Measurements from ENCODE around the gene ARL13B. TPM values are rescaled to one million over a fixed set of nuclear protein-coding genes. Genes with fewer than 3 reads are reported as not detected.

Gene ARL13B
- total and polyA plus RNA-seq, 2 of the 8 experiments (the other 6 are each of a cell fraction or from before 2014, with no cell fraction given) = 1.5 to 12.7 TPM

DNA sequence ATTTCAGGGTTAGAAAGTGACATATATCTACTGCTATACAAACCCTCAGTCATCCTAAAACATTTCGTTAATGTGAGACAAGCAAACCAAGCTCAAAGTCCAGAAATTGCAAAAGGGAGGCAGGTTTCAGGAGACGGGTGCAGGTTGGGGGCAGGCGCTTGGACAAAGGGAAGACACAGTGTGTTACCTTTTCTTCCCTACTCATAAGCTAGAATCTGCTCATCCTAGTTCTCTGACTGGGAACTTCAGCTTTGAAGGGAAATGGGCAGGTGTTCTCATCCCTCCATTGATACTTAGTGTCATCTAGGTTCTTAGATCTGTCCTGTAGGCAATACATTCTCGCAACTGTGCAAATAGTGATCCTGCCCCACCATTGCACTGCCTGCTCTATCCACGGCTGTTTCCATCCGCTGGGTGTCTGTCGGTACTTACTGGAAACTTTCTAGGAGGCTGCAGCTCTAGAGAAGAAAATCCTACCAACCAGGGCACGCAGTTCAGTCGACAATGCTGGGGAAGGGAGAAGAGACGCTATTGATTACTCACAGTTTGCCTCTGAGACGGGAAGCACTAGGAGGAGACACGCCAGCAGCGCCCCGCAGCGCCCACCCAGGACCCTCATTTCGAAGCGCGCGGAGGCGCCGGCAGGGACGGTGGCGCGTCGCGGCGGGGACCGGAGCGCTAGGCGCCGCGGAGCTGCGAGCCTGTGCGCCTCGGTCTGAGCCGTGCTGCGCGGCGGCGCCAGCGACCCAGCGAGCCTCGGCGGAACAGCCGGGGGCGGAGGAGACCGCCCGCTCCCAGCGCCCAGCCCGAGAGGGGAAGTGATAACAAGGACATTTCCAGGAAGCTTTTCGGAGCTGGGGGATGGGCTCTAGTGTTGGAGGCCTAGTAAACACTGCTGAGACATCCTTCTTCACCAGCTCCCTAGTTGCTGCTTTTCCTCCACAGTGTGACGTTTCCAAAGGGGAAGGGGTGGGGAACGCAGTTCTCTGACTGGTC, 6.5 kb upstream of the ARL13B start, which contains the start of gene PROS1:
Gene PROS1 (minus strand): TSS at position 766 of the 996 bp plus-strand sequence. CDS start 147 bp downstream, at position 619.
- Histone ChIP-seq H4K5ac (ENCODE audit: insufficient read length, low read depth, low read length) (no peak within 1 kb of the TSS), H3K23ac (ENCODE audit: insufficient read length) (no peak within 1 kb of the TSS), H3K4me1 (replicated peaks in 1 of 4; ENCODE audit: control insufficient read depth in 3 of 4, insufficient read depth in 4 of 4, low read length in 3 of 4) (no peaks in the 10 kb centered on the region; a peak in 1 of 7 replicates), H2BK120ac (replicated peaks; ENCODE audit: low read depth, low read length) (no peak within 1 kb of the TSS), H3K79me2 (ENCODE audit: control insufficient read depth in 1 of 2, insufficient read depth in 2 of 2, low read length in 2 of 2) (no peaks in the 10 kb centered on the region), H2BK15ac (ENCODE audit: low read length) (no peak within 1 kb of the TSS), H2BK5ac (ENCODE audit: low read depth, low read length) (no peak within 1 kb of the TSS), H3K56ac (replicated peaks; ENCODE audit: insufficient read length, low read depth, low read length) (no peak within 1 kb of the TSS), H2AK5ac (ENCODE audit: low read depth, low read length) (no peak within 1 kb of the TSS), H3K9ac (replicated peaks in 1 of 4; ENCODE audit: extremely low read depth in 1 of 4, low read depth in 3 of 4, low read length in 3 of 4) (peak within 1 kb of the TSS; percentile 44 to 72 (median 48)), H3K4me2 (ENCODE audit: insufficient read depth in 1 of 2, low read depth in 2 of 2, low read length in 2 of 2) (peak within 1 kb of the TSS; percentile 90 to 97), H2BK20ac (ENCODE audit: low read length) (no peak within 1 kb of the TSS), H2BK12ac (ENCODE audit: low read depth, low read length) (peak within 1 kb of the TSS; percentile 90; the same call in 1 of the 2 replicates), H2AFZ (ENCODE audit: low read length) (peak within 1 kb of the TSS; percentile 100), H3K4me3 (ENCODE audit: extremely low read depth in 1 of 4, insufficient read depth in 2 of 4, low read depth in 3 of 4, low read length in 4 of 4) (peak within 1 kb of the TSS; percentile 60 to 78 (median 74)), H3K27me3 (replicated peaks in 1 of 4; ENCODE audit: control insufficient read depth in 3 of 4, extremely low read depth in 1 of 4, insufficient read depth in 3 of 4, low read length in 3 of 4) (peaks cover 2 to 7% (median 4%) of the 10 kb centered on the region in 4 experiments; a peak in 5 of 7 replicates), H3K23me2 (ENCODE audit: low read depth, low read length) (peaks cover 10% of the 10 kb centered on the region), H3K27ac (ENCODE audit: low read depth, low read length) (no peak within 1 kb of the TSS; the same call in 1 of the 2 replicates), H4K91ac (replicated peaks; ENCODE audit: insufficient read length, low read length) (peak within 1 kb of the TSS; percentile 0), H3K79me1 (ENCODE audit: low read depth, low read length) (no peaks in the 10 kb centered on the region), H3K36me3 (ENCODE audit: control insufficient read depth in 2 of 4, insufficient read depth in 4 of 4, low read length in 3 of 4) (no peaks in the 10 kb centered on the region), H3K18ac (ENCODE audit: extremely low read depth, low read length) (no peak within 1 kb of the TSS; the same call in 1 of the 2 replicates), H4K20me1 (replicated peaks in 1 of 2; ENCODE audit: control insufficient read depth in 1 of 2, insufficient read depth in 2 of 2, low read length in 2 of 2) (no peaks in the 10 kb centered on the region), H4K8ac (ENCODE audit: extremely low read depth, insufficient read depth, low read length) (peak within 1 kb of the TSS; percentile 81; the same call in 1 of the 2 replicates), H3K14ac (ENCODE audit: insufficient read length) (no peak within 1 kb of the TSS), H3K9me3 (ENCODE audit: insufficient read depth in 2 of 2, low read depth in 1 of 2, low read length in 1 of 2) (no peaks in the 10 kb centered on the region), H3K4ac (replicated peaks; ENCODE audit: insufficient read length, low read depth, low read length) (peak within 1 kb of the TSS; percentile 14)
- WGBS, 2 experiments (ENCODE audit: extremely low coverage in 1 of 2, insufficient coverage in 1 of 2, insufficient read length in 1 of 2, insufficient replicate concordance in 2 of 2, low coverage in 1 of 2, low lambda C conversion rate in 2 of 2, missing lambda C conversion rate in 1 of 2) = 5% methylated on average over 53 of the region's 53 CpGs; no CpG with 5 or more reads in 1 of the 2 experiments
- peak; percentile 33 for TF ChIP-seq EZH2 (IDR thresholded peaks at IDR 0.05; ENCODE audit: low read depth, low read length, severe bottlenecking)
- TF ChIP-seq CHD2 (IDR thresholded peaks at IDR 0.05; ENCODE audit: low read length) = no peak
- TF ChIP-seq ASH2L (IDR thresholded peaks at IDR 0.05; ENCODE audit: low read length) = peak; percentile 67
- no peak for TF ChIP-seq BACH1 (IDR thresholded peaks at IDR 0.05; ENCODE audit: low read length)
- TF ChIP-seq TAF1 (IDR thresholded peaks at IDR 0.05; ENCODE audit: low read depth, low read length) = peak; percentile 61
- TF ChIP-seq EGR1 (IDR thresholded peaks at IDR 0.05; ENCODE audit: borderline replicate concordance, low read depth, low read length) = peak; percentile 78
- peak; percentile 90 for TF ChIP-seq RBBP5 (IDR thresholded peaks at IDR 0.05; ENCODE audit: borderline replicate concordance, low read depth, low read length)
- TF ChIP-seq EP300 (IDR thresholded peaks at IDR 0.05; ENCODE audit: borderline replicate concordance in 1 of 2, low read depth in 2 of 2, low read length in 2 of 2) = 0 out of 3 replicates have a peak, but pooled peaks of 1 of the 2 experiments have one; percentile 14
- TF ChIP-seq PHF8 (conservative IDR thresholded peaks at IDR 0.05; ENCODE audit: low read depth, low read length) = peak; percentile 55; the same call in 1 of the 2 replicates
- peak; percentile 95 for TF ChIP-seq KDM4A (IDR thresholded peaks at IDR 0.05; ENCODE audit: low read depth, low read length, severe bottlenecking)
- FAIRE-seq = no peak
- ChIA-PET POLR2A (ENCODE audit: partially characterized antibody) (interaction anchor here (0.7 kb wide), 1 partner anchor 89 kb away, joined by 3 read pairs; the partner anchor contains the start of genes DHFR2 and NSUN3), CTCF (ENCODE audit: partially characterized antibody) (interaction anchor here (1.0 kb wide), 1 partner anchor 11 kb away, joined by 3 read pairs; no protein-coding TSS in a partner anchor)
- peak; percentile 9 to 74 for DNase-seq (ENCODE audit: low read depth in 1 of 2, low spot score in 2 of 2)
